Thoracic aorta (tissue), 2 donors: ENCODE measurements around the gene PI3. TPM values are rescaled to one million over a fixed set of nuclear protein-coding genes. Genes with fewer than 3 reads are reported as not detected.
"Not testable (repeated sequence)": the region's sequence is repeated elsewhere in the genome, so short reads cannot be mapped to it uniquely, and the experiment has no call there.

Experiments used
- ATAC-seq: fragments of 150-250 bp; one replicate; pipeline ENCODE4 v1.8.0; 2017; ENCODE audit warnings: low read depth; ENCODE audit not compliant: insufficient number of reproducible peaks, low FRiP score
- DNase-seq: peaks from one replicate; pipeline ENCODE4 v3.0.0-alpha.2; 2020; ENCODE audit warnings: low spot score
- H3K27ac ChIP-seq, 2 donors: fragments of 200-600 bp; sonication (generic); 1 replicate in 1 of 2; 2 replicates in 1 of 2; pipeline ENCODE4 v1.5.1; 2016; ENCODE audit warnings: mild to moderate bottlenecking in 2 of 2, moderate library complexity in 2 of 2
- H3K27me3 ChIP-seq: fragments of 200-600 bp; sonication (generic); replicated peaks from 2 replicates; pipeline ENCODE4 v1.6.0; 2016; ENCODE audit warnings: mild to moderate bottlenecking; ENCODE audit not compliant: insufficient read depth
- H3K36me3 ChIP-seq: fragments of 200-600 bp; sonication (generic); one replicate; pipeline ENCODE4 v1.5.1; 2016
- H3K4me1 ChIP-seq, 2 donors: fragments of 200-600 bp; sonication (generic); 1 replicate in 1 of 2; 2 replicates in 1 of 2; pipeline versions ENCODE4 v1.5.1 to v1.6.0; 2016; ENCODE audit warnings: low read depth in 2 of 2, mild to moderate bottlenecking in 1 of 2; ENCODE audit not compliant: control insufficient read depth in 1 of 2
- H3K4me3 ChIP-seq: fragments of 200-600 bp; sonication (generic); 2 replicates; pipeline ENCODE4 v1.5.1; 2016; ENCODE audit warnings: mild to moderate bottlenecking
- H3K9me3 ChIP-seq: fragments of 200-600 bp; sonication (generic); 2 replicates; pipeline ENCODE4 v1.5.1; 2016
- CTCF ChIP-seq: fragments of 200-600 bp; sonication (generic); IDR thresholded peaks from one replicate; pipeline ENCODE4 v1.5.1; 2019; ENCODE audit warnings: antibody characterized with exemption
- total RNA-seq, 2 donors: library from RNA; depleted of rRNA; stranded (reverse); fragments of >200 nt; gene quantifications; one replicate each; pipeline versions ENCODE4 v1.1.0 to v1.2.3, GENCODE V29; 2016

PI3 gene
- not detected for total RNA-seq

GRCh38 chr20:45174434-45175364 is at the start of gene PI3:
TSS of gene PI3 (plus strand) at chr20:45174902. CDS start at chr20:45174923, 21 bp downstream.
- H3K27ac ChIP-seq, result no peak within 1 kb of the TSS
- TF ChIP-seq CTCF, result no peak
- H3K4me3 ChIP-seq, result no peak within 1 kb of the TSS
- H3K36me3 ChIP-seq, result no peaks in the 10 kb centered on the region
- DNase-seq (no peak), ATAC-seq (no peak)
- no peaks in the 10 kb centered on the region for H3K9me3 ChIP-seq
- no peaks in the 10 kb centered on the region for H3K4me1 ChIP-seq
- no peaks in the 10 kb centered on the region for H3K27me3 ChIP-seq

- Histone ChIP-seq H3K4me1 (no peaks in the 10 kb centered on the region), H3K27me3 (no peaks in the 10 kb centered on the region), H3K4me3 (no peak overlapping the region), H3K9me3 (no peaks in the 10 kb centered on the region), H3K36me3 (no peaks in the 10 kb centered on the region), H3K27ac (no peak overlapping the region)
- DNase-seq (no peak), ATAC-seq (no peak)
- no peak for TF ChIP-seq CTCF
Observed at GRCh38 chr20:45128099-45128498, 46.6 kb upstream of the PI3 start.

GRCh38 chr20:45136911-45137310 is 37.8 kb upstream of the PI3 start:
- Histone ChIP-seq H3K9me3 (no peaks in the 10 kb centered on the region), H3K27ac (no peak overlapping the region), H3K27me3 (no peaks in the 10 kb centered on the region), H3K4me1 (no peaks in the 10 kb centered on the region), H3K36me3 (no peaks in the 10 kb centered on the region), H3K4me3 (no peak overlapping the region)
- ATAC-seq, result no peak
- no peak for DNase-seq
- TF ChIP-seq CTCF, result no peak

- no peak overlapping the region for H3K4me3 ChIP-seq
- no peaks in the 10 kb centered on the region for H3K36me3 ChIP-seq
- no peaks in the 10 kb centered on the region for H3K9me3 ChIP-seq
- TF ChIP-seq CTCF, result peak; percentile 15
- no peaks in the 10 kb centered on the region for H3K27me3 ChIP-seq
- ATAC-seq (no peak), DNase-seq (no peak)
- no peaks in the 10 kb centered on the region for H3K4me1 ChIP-seq
- no peak overlapping the region for H3K27ac ChIP-seq
Observed at GRCh38 chr20:45138561-45139300, 36.0 kb upstream of the PI3 start.

GRCh38 chr20:45139733-45140375 is 34.8 kb upstream of the PI3 start:
- not testable (repeated sequence) for H3K4me1 ChIP-seq, H3K4me3 ChIP-seq, H3K27me3 ChIP-seq, H3K9me3 ChIP-seq, H3K27ac ChIP-seq, H3K36me3 ChIP-seq, ATAC-seq, DNase-seq
